NB4 (cell line): ENCODE measurements around the gene LRRC61.

ENCODE experiments used
- CTCF ChIP-seq: IDR thresholded peaks from one replicate; pipeline ENCODE4 v1.5.1; 2012; ENCODE audit warnings: low read depth, low read length
- MAX ChIP-seq: IDR thresholded peaks from 2 replicates; pipeline ENCODE4 v1.6.1; 2011; ENCODE audit warnings: low read depth, low read length
- POLR2A ChIP-seq: IDR thresholded peaks from 2 replicates; pipeline ENCODE4 v1.6.1; 2011; ENCODE audit warnings: mild to moderate bottlenecking; ENCODE audit not compliant: insufficient read length; ENCODE audit errors: extremely low read depth

GRCh38 chr7:150307904-150308303, 15.3 kb upstream of the LRRC61 start:
- TF ChIP-seq CTCF (no peak), POLR2A (no peak), MAX (no peak)
